ENCODE data around the gene DNASE1L2. TPM values are rescaled to one million over a fixed set of nuclear protein-coding genes. Genes with fewer than 3 reads are reported as not detected.

DNASE1L2 gene
- total RNA-seq, 1 experiment from 2014 or later: 1.9 TPM

GRCh38 chr16:2206780-2207433 is 29.3 kb upstream of the DNASE1L2 start (continued):
- no peak for TF ChIP-seq RAD21 (IDR thresholded peaks at IDR 0.05; ENCODE audit: low read depth)
- no peak for TF ChIP-seq YY1 (IDR thresholded peaks at IDR 0.05; ENCODE audit: extremely low read depth, insufficient replicate concordance, low read depth, low read length)
- no peak for TF ChIP-seq EZH2phosphoT487 (IDR thresholded peaks at IDR 0.05; ENCODE audit: borderline replicate concordance)
- no peak for TF ChIP-seq ZFX (IDR thresholded peaks at IDR 0.05)
- no peak for TF ChIP-seq CBX3 (IDR thresholded peaks at IDR 0.05; ENCODE audit: low read depth)
- TF ChIP-seq ATF3 (IDR thresholded peaks at IDR 0.05): no peak
- TF ChIP-seq EZH2 (IDR thresholded peaks at IDR 0.05): no peak
- TF ChIP-seq FOSL1 (IDR thresholded peaks at IDR 0.05; ENCODE audit: low read depth): no peak
- no peak for TF ChIP-seq EGR1 (IDR thresholded peaks at IDR 0.05; ENCODE audit: low read depth)

- no peak for DNase-seq (ENCODE audit: low read depth, low spot score)
- H3K4me1 ChIP-seq (ENCODE audit: control insufficient read depth in 1 of 2, insufficient read depth in 2 of 2, low read length in 2 of 2): peaks cover 14 to 36% of the 10 kb centered on the region in 2 experiments
- H3K9me3 ChIP-seq (ENCODE audit: control insufficient read depth in 1 of 2, insufficient read depth in 1 of 2, low read depth in 1 of 2, low read length in 2 of 2): no peaks in the 10 kb centered on the region
- RAD21 ChIA-PET (ENCODE audit: low non-redundant PET in 1 of 2, low total read pairs in 2 of 2, uncharacterized antibody in 2 of 2, unreplicated experiment in 2 of 2): no interaction called here
- CTCF ChIA-PET: no interaction called here
- peaks cover 37% of the 10 kb centered on the region for H3K79me2 ChIP-seq (ENCODE audit: insufficient read depth, low read length)
- no peak for ATAC-seq
- H3K4me2 ChIP-seq (ENCODE audit: low read length): no peak overlapping the region
- H3K27me3 ChIP-seq (ENCODE audit: insufficient read depth, low read length): no peaks in the 10 kb centered on the region
- no peak for TF ChIP-seq ELF1 (IDR thresholded peaks at IDR 0.05; ENCODE audit: borderline replicate concordance, low read depth)
- TF ChIP-seq POLR2AphosphoS5 (IDR thresholded peaks at IDR 0.05; ENCODE audit: low read depth, low read length): no peak
- TF ChIP-seq FOSL1 (IDR thresholded peaks at IDR 0.05; ENCODE audit: low read depth): no peak
- TF ChIP-seq SP1 (IDR thresholded peaks at IDR 0.05; ENCODE audit: low read depth): no peak
- TF ChIP-seq SRF (IDR thresholded peaks at IDR 0.05; ENCODE audit: low read depth): no peak
- TF ChIP-seq RAD21 (IDR thresholded peaks at IDR 0.05; ENCODE audit: low read depth): no peak
- no peak for TF ChIP-seq ZFX (IDR thresholded peaks at IDR 0.05)
- no peak for TF ChIP-seq POLR2A (IDR thresholded peaks at IDR 0.05; ENCODE audit: borderline replicate concordance, extremely low read depth, insufficient read depth, insufficient read length)
- no peak for TF ChIP-seq JUND (IDR thresholded peaks at IDR 0.05)
- no peak overlapping the region for H2AFZ ChIP-seq (ENCODE audit: low read depth, low read length, poor library complexity, severe bottlenecking)
- H3K4me3 ChIP-seq (replicated peaks in 1 of 2; ENCODE audit: low read depth in 1 of 2, low read length in 2 of 2): no peak overlapping the region
- POLR2A ChIA-PET: no interaction called here
- H3K36me3 ChIP-seq (ENCODE audit: control insufficient read depth in 1 of 2, insufficient read depth in 2 of 2, low read length in 2 of 2): peaks cover 4 to 28% of the 10 kb centered on the region in 2 experiments; a peak in 3 of 4 replicates
- H4K20me1 ChIP-seq (ENCODE audit: insufficient read depth): peaks cover 8% of the 10 kb centered on the region; the same call in 1 of the 2 replicates
- H3K9ac ChIP-seq (ENCODE audit: low read length): no peak overlapping the region
- BruUV-seq (replicated peaks): no TSS peak
- intact Hi-C loops (cut with micrococcal nuclease): no loop called here
- no peaks in the 10 kb centered on the region for H3K9me2 ChIP-seq (ENCODE audit: insufficient read depth)
- no peak overlapping the region for H3K27ac ChIP-seq (ENCODE audit: low read depth, low read length)
These were observed 28.4 kb upstream of the DNASE1L2 start for GRCh38 chr16:2207872-2208271.

Data from HCT116 (cell line).